Stimulated activated CD8-positive, alpha-beta memory T cell treated with anti-CD3 and anti-CD28 coated beads, Interleukin-7, amount 100 ng/mL, for 1 hour (primary cell): ENCODE results near the gene RECQL5.
A peak's percentile ranks its signal among the peaks of the same experiment; 100 is the strongest.
"Not testable (repeated sequence)": the region's sequence is repeated elsewhere in the genome, so short reads cannot be mapped to it uniquely, and the experiment has no call there.

Experiments
- DNase-seq, 2 donors: peaks; one replicate each; pipeline ENCODE4 v3.0.0-alpha.2; 2020; ENCODE audit warnings: low read depth in 2 of 2

RECQL5 gene

GRCh38 chr17:75592348-75593020, 74.5 kb downstream of the RECQL5 start:
- no peak for DNase-seq

- DNase-seq: no peak
These were observed 75.1 kb downstream of the RECQL5 start for GRCh38 chr17:75591722-75592302.

DNA sequence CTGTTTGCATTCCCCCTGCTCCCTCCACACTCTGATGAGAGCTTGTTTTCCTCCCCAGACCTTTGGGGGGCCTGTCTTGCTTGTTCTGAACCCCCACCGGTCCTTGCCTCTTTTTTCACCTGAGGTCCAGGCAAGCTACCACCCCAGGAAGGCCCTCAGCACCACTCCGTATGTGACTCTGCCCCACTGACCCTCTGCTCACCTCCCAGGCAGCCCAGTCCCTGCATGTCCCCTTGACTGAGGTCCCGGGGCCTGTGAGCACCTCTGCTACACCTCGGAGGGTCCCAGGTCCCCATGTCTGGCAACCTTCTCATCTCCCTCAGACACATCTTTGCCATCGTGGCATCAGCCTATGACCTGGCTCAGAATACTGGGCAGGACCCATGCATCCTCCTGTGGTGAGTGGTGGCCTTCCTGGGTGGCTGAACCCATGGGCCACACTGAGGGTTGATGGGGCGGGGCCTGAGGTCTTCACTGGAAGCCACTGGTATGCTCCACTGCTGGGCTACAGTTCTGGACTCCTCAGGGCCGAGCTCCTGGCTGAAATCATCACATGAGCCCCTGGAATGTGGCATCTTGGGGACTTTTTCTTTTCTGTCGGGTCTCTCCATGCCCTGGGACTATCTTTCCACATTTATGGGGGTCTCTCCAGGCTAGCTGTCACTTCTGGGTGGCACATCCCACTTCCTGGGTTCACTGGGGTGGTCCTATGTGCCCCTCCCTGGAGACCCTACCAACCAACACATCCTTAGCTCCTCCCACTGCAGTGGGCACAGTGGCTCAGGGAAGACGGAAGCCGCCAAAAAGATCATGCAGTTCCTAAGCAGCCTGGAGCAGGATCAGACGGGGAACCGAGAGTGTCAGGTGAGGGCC, 75.9 kb downstream of the RECQL5 start:
- DNase-seq: no peak

GRCh38 chr17:75590314-75590761, 76.6 kb downstream of the RECQL5 start:
- DNase-seq: no peak

GRCh38 chr17:75589919-75590303, 77.0 kb downstream of the RECQL5 start:
- no peak for DNase-seq

GRCh38 chr17:75589012-75589918, 77.7 kb downstream of the RECQL5 start:
- DNase-seq: peak; percentile 88 to 97

DNA sequence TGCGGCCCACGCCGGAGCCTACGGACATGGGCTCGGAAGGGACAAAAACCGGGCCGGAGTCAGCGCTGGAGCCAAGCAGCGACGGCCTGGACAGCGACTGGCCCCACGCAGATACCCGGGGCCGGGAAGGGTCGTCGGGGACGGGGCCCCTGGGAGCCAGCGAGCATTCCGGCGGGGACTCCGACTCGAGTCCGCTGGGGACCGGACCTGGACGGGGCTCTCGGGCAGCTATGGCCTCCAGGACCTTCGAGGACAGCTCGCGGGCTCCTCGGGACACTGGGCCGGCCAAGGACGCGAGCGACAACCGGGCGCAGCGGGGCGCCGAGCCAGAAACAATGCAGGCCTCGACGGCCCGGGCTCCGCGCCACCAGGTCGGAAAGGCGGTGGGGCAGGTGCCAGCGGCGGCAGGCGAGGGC, 78.3 kb downstream of the RECQL5 start:
- no peak for DNase-seq

DNA sequence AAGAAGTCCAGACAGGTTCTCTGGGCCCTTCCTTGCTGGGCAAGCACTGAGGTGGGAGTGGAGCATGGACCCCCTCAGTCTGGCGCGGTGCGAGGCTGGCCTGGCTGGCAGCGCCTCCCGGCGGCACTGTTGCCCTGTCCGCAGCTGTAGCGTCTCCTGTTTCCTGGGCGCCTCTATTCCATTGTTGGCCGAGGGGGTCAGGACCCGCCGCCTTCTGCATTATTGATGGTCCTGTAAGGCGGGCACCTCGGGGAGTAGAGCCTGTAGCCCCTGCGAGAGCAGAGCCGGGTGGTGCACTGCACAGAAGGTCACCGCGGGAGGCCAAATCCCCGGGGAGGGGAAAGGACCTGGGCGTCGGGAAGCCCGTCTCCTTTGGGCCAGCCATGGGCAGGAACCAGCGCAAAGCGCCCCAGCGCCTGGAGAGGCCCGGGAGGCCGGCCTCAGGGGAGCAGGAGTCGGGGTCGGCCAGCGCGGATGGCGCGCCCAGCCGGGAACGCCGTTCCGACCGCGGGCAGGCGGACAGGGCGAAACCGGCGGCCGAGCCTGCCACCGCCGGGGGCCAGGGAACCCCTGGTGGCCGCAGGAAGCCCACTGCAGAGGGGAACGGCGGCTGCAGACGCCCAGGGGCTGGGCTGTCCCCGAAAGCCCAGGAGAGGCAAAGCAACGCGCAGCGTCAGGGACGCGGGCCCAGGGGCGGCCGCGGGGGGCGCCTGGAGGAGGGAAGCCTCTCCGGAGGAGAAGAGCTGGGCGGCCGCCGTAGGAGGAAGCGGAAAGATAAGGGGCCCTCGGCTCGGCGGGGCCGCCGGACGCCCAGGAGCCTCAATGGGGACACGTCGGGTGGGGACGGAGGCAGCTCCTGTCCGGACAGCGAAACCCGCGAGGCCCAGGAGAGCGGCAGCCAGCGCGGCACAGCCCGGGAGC, 79.0 kb downstream of the RECQL5 start, which contains the start of gene MYO15B:
Gene MYO15B, plus strand, starts transcription at position 126 of the 921 bp plus-strand sequence. Its CDS starts 258 bp downstream, at position 384.
- peak; percentile 30 to 37 for DNase-seq

DNA sequence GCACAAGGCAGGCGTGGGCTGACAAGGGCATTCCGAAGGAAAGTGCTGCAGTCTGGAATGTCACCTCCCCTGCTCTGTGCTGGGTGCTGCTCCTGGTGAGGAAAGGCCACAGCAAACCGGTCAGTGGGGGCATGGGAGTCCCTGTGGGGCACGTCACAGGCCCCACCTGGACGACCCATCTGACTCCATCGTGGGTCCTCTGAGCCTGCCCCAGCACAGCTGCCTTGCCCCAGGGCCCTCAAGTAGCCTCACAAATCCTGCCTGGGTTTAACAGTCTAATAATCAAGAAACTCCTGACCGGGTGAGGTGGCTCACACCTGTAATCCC, 82.1 kb downstream of the RECQL5 start:
- no peak for DNase-seq

GRCh38 chr17:75583197-75583596, 83.8 kb downstream of the RECQL5 start:
- DNase-seq: not testable (repeated sequence)

GRCh38 chr17:75581121-75581725, 85.7 kb downstream of the RECQL5 start:
- DNase-seq: peak in 1 of 2 donors; percentile 18
